ENCODE data around the gene MRPL14.

- peak; percentile 91 to 99 (median 98) for TF ChIP-seq CTCF (IDR thresholded peaks at IDR 0.05)
- no peak for TF ChIP-seq POLR2A (IDR thresholded peaks at IDR 0.05)
Observed at GRCh38 chr6:44078827-44079671, 48.2 kb downstream of the MRPL14 start.

All from adrenal gland (tissue), 5 donors.